MV-4-11 (cell line): Measurements from ENCODE around the gene TJP3.
"Not testable (repeated sequence)": the region's sequence is repeated elsewhere in the genome, so short reads cannot be mapped to it uniquely, and the experiment has no call there.

Source experiments
- DNase-seq: peaks from one replicate; lab custom pipeline; 2025; lab: John Stamatoyannopoulos, UW

The TJP3 gene

GRCh38 chr19:3745363-3746045 is 37.3 kb downstream of the TJP3 start:
- no peak for DNase-seq

GRCh38 chr19:3746371-3747056 is 38.3 kb downstream of the TJP3 start:
- DNase-seq, result no peak

- DNase-seq, result no peak
These were observed 40.8 kb downstream of the TJP3 start for GRCh38 chr19:3748965-3749364.

DNA sequence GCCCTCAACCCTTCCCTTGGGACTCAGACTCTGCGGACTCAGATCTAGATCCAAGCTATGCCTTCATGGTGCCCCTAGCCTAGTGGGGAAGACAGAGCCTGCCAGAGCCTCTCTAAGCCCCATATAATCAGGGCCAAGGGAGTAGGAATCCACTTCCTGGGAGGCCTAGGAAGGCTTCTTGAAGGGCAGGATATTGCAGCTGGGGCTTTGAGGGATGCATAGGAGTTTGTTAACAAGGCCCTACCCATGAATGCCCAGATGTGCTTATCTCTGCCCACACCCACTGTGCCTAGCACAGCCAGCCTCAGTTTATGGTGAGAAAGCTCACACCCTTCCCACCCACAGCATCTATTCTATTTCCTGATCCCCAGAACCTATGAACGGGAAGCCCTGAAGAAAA is 42.0 kb downstream of the TJP3 start:
- DNase-seq, result no peak

DNA sequence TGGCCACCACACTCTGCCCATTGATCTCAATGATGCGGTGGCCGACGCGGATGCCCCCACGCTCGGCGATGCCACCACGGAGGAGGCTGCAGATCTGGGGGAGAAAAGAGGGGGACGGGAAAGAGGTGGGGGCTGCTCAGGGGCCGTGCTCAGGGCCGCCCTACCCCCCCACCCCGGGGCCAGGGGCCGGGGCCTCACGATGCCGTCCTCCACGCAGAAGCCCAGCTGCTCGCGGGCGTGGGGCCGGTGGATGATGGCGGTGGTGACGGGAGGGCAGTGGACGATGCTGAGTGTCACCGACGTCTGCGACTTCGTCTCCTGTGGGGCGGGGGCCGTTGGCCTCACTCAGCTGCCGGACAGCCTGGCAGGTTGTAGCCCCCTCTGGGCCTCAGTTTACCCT is 43.1 kb downstream of the TJP3 start:
- DNase-seq, result no peak

GRCh38 chr19:3752492-3752891 is 44.3 kb downstream of the TJP3 start:
- DNase-seq, result no peak

DNA sequence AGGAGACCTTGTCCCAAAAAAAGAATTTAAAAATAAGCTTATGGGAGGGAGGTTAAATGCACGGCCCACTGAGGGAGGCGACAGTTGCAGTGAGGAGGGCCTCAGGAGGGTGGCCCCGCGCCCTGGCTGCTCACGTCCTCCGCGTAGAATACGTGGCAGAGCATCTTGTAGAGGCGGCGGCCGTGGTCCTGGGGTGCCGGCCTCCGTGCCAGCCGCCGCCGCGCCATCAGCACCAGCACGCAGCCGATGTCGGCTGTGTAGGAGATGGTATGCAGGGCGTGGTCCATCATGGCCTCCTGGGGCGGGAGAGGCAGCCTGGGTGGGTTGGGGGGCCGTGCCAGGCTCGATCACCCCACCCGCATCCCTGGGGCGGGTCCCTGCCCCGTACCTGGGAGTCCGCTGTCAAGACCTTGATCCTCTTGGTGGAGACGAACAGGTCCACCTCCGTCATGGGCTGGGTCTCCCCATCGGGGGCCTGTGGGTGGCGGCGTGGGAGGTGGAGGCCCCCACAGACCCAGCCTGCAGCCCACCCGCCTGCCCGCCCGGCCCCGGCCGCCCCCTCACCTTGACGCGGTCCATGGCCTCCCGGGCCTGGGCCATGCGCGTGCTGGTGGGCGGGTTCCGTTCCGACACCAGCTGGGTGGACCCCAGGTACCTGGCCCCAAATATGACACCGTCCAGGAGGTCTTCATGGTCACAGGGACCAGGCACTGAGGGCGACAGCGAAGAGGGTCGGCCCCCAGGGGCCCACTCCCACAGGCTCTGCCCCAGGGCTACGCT is 45.6 kb downstream of the TJP3 start:
- no peak for DNase-seq

GRCh38 chr19:3757705-3758104 is 49.5 kb downstream of the TJP3 start:
- DNase-seq, result not testable (repeated sequence)

GRCh38 chr19:3758297-3758696 is 50.1 kb downstream of the TJP3 start:
- DNase-seq, result not testable (repeated sequence)

DNA sequence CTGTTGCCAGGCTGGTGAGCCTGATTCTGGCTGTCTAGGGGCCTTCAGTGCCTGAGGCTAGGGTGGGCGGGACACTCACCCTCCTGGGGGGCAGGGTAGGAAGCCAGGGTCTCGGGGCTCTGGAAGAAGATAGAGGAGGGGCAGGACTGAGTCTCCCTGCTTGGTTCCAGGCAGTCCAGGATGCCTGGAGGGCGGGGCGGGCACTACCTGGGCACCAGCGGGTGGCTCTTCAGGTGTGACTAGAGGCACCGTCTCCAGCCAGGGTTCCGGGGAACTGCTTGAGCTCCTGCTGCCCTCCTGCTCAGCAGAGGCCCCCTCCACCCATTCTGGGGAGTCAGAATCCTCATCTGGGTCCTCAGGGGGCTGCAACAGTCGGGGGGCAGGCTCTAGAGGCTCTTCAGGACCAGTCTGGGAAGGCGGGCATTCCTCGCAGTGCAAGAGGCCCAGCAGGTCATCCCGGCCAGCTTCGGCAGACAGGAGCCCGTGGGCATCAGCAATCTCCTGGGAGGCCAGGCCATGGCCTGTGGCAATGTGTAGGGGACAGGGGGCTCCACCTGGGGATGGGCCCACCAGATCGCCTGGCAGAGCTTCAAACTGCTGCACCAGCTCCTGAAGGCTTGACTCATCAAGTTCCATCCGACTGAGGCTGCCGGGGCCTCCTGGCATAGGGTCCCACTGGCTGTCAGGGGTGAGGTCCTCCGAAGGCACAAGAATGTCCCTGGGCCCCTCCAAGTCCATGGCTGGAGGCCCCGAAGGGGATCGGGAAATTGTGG is 51.5 kb downstream of the TJP3 start:
- DNase-seq, result no peak

DNA sequence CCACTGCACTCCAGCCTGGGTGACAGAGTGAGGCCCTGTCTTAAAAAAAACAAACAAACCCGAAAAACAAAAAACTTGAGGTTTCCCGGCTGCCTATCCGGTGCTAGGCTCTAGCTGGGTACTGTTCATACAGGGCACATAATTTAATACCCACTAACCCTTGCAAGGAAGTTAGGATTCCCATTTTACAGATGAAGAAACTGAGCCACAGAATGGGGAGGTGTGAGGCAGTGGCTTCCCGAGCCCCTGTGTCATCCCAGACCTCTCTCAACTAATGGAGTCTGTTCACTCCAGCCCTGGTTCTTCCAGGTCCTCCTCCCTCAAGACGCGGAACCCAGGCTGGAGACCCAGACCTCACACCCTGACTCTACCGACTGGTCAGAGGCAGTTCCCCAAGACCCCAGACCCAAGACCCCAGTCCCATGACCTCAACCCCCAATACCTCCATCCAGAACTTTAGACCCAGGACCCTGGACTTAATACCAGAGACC is 52.7 kb downstream of the TJP3 start:
- no peak for DNase-seq

- peak; percentile 91 for DNase-seq
These were observed 53.4 kb downstream of the TJP3 start, which contains the start of gene APBA3 for GRCh38 chr19:3761382-3762129. Gene APBA3, minus strand, starts transcription at chr19:3761692. Its CDS starts 1,428 bp downstream, at chr19:3760264.

- no peak for DNase-seq
These were observed 53.9 kb downstream of the TJP3 start for GRCh38 chr19:3762130-3762473.

DNA sequence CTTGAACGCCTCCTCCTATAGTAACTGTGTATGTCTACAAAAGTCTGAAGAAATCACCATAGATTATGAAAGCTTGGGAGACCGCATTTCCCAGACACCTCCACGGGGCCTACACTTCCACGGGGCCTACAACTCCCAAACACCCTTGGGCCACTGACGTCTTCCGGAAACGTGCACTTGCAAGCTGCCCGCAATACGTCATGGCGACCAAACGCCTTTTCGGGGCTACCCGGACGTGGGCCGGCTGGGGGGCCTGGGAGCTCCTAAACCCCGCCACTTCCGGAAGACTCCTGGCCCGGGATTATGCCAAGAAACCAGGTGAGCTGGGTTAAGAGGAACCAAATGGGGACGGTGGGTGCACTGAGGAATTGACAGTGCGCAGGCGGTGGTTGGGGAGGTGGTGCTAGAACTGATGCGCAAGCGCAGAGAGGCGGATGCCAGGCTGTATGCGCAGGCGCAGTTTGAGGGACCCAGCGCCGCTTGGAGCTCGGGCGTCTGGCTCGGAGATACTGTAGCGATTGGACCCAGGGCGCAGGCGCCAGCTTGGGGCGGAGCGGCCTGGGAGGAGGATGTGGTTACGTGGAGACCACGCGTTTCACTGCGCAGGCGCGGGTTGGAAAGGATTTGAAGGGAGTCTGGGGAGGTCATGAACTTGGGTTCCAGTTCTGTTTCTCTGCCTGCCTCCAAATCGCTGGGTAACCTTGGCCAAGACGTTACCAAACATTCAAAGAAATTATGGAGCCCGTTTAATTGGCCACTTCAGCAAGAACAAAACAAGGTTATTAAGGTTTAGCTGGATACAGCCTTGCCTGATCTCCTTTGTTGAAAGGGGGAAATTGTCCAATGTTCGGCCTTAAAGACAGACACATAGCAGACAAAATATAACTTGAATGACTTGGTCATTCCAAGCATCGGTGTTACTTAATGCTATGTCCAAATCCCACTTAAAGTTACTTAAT is 54.6 kb downstream of the TJP3 start, which contains the start of gene MRPL54:
TSS of gene MRPL54 (plus strand) at position 182 of the 959 bp plus-strand sequence. CDS start at position 201, 19 bp downstream.
- DNase-seq, result peak; percentile 100

- no peak for DNase-seq
These were observed 56.9 kb downstream of the TJP3 start for GRCh38 chr19:3765121-3765520.

DNA sequence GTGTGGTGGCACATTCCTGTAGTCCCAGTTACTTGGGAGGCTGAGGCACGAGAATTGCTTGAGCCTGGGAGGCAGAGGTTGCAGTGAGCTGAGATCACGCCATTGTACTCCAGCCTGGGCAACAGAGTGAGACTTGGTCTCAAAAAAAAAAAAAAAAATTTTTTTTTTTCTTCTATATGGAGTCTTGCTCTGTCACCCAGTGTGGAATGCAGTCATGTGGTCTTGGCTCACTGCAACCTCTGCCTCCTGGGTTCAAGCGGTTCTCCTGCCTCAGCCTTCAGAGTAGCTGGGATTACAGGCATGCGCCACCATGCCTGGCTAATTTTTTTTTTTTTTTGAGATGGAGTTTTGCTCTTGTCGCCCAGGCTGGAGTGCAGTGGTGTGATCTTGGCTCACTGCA is 57.6 kb downstream of the TJP3 start:
- not testable (repeated sequence) for DNase-seq

DNA sequence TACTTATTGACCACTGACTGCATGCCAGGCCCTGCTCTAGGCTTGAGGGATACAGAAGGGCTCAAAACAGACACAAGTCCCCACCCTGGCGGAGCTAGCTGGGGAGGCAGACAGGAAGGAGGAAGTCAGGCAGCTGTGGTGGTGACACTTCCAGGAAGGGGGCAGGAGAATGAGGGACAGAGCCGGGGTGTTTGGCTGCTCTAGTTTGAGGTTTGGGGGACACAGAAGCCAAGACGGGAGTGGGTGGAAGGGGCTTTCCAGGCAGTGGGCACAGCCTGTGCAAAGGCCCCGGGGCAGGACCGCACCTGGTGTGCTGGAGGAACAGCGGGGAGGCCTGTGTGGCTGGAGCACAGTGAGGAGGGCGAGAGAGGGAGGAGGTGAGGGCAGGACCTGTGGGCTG is 58.3 kb downstream of the TJP3 start:
- DNase-seq, result peak; percentile 59

DNA sequence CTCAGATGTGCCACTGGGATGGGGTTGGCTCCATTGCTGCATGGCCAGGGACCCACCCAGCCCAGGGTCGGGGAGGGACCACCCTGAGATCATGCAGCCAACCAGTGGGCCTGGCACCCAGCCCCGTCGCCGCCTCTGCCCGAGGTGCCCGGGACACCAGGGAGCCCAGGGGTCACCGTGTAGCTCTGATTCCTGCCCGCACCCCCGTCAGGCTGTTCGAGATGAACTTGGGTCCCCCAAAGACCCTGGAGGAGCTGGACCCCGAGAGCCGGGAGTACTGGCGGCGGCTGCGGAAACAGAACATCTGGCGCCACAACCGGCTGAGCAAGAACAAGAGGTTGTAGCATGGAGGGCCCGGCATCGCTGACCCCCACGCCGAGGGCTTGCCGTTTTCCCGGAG is 58.9 kb downstream of the TJP3 start:
- no peak for DNase-seq

- DNase-seq, result no peak
These were observed 60.0 kb downstream of the TJP3 start for GRCh38 chr19:3768015-3768747.
